Tibial artery (tissue), 4 donors: ENCODE data around the gene KNDC1.

Source experiments
- DNase-seq, 2 donors: peaks; one replicate each; pipeline ENCODE4 v3.0.0-alpha.2; 2019
- H3K27ac ChIP-seq, 2 donors: fragments of 200-600 bp; sonication (generic) in 1 of 2; 1 replicate in 1 of 2; 2 replicates in 1 of 2; pipeline ENCODE4 v1.5.1; 2018 to 2019; ENCODE audit warnings: mild to moderate bottlenecking in 1 of 2
- H3K27me3 ChIP-seq, 2 donors: fragments of 200-600 bp; sonication (generic) in 1 of 2; one replicate each; pipeline versions ENCODE4 v1.5.1 to v1.6.0; 2016 to 2019
- H3K36me3 ChIP-seq, 3 donors: fragments of 200-600 bp; sonication (generic) in 2 of 3; one replicate each; pipeline ENCODE4 v1.5.1; 2016 to 2019; ENCODE audit warnings: mild to moderate bottlenecking in 2 of 3
- H3K4me1 ChIP-seq, 4 donors: fragments of 200-600 bp; sonication (generic) in 2 of 4; 1 replicate in 3 of 4; 2 replicates in 1 of 4; pipeline ENCODE4 v1.5.1; 2016 to 2019
- H3K4me3 ChIP-seq, 2 donors: fragments of 200-600 bp; sonication (generic) in 1 of 2; 1 replicate in 1 of 2; 2 replicates in 1 of 2; pipeline ENCODE4 v1.5.1; 2018 to 2019; ENCODE audit warnings: mild to moderate bottlenecking in 2 of 2
- H3K9me3 ChIP-seq, 3 donors: fragments of 200-600 bp; sonication (generic) in 1 of 3; one replicate each; pipeline ENCODE4 v1.5.1; 2016 to 2019
- intact Hi-C: fragments of 100-400 bp; cut with DNase I; formaldehyde crosslinking; loops from one replicate; pipeline ENCODE4 v1.15.0; 2023; ENCODE audit warnings: low total_unique reads
- TF ChIP-seq, protein P1 (sequence below), 2 experiments: fragments of 200-600 bp in 1 of 2; fragments of 450-650 bp in 1 of 2; IDR thresholded peaks; one replicate each; pipeline ENCODE4 v1.5.1; 2017 to 2019; ENCODE audit warnings: antibody characterized with exemption in 2 of 2, mild to moderate bottlenecking in 1 of 2, moderate library complexity in 1 of 2

Gene KNDC1

DNA sequence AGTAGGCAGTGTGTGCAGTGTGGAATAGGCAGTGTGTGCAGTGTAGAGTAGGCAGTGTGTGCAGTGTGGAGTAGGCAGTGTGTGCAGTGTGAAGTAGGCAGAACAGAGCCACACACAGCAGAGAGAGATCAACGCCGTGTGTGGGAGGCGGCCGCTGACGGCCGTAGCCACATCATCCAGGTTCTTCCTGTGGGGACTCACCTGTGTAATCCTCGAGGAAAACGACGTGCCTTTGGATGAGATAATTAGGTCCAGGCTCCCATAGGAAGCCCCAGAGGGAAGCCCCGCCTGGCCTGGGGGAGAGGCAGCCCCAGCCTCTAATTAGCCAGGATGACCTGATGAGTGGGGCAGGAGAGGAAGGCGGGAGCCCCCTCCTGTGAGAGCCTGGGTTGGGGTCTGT is 25.4 kb downstream of the KNDC1 start:
- no peak for DNase-seq
- H3K27ac ChIP-seq, result no peak overlapping the region
- no peaks in the 10 kb centered on the region for H3K36me3 ChIP-seq
- peaks cover 0 to 58% of the 10 kb centered on the region in 2 donors for H3K27me3 ChIP-seq
- intact Hi-C loops, result no loop called here
- H3K4me1 ChIP-seq, result no peaks in the 10 kb centered on the region
- H3K9me3 ChIP-seq, result no peaks in the 10 kb centered on the region
- TF ChIP-seq, protein P1, sequence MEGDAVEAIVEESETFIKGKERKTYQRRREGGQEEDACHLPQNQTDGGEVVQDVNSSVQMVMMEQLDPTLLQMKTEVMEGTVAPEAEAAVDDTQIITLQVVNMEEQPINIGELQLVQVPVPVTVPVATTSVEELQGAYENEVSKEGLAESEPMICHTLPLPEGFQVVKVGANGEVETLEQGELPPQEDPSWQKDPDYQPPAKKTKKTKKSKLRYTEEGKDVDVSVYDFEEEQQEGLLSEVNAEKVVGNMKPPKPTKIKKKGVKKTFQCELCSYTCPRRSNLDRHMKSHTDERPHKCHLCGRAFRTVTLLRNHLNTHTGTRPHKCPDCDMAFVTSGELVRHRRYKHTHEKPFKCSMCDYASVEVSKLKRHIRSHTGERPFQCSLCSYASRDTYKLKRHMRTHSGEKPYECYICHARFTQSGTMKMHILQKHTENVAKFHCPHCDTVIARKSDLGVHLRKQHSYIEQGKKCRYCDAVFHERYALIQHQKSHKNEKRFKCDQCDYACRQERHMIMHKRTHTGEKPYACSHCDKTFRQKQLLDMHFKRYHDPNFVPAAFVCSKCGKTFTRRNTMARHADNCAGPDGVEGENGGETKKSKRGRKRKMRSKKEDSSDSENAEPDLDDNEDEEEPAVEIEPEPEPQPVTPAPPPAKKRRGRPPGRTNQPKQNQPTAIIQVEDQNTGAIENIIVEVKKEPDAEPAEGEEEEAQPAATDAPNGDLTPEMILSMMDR (IDR thresholded peaks at IDR 0.05), result no peak
- no peak overlapping the region for H3K4me3 ChIP-seq

DNA sequence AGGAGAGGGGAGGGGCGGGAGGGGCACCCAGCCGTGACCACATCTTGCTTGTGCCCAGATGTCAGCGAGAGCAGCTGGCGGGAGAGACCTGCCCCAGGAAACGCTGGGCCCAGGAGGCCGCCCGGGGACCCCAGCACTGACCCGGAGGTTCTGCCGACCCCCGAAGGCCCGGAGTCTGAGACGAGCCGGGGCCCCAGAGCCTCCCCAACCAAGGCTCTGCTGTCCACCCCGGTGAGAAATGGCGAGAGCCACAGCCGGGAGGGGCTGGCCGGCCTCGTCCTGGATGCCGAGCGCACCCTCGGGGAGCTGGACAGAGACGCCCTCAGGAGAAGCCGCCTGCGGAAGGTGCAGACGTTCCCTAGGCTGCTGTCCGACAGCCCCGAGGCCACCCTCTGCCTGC is 25.9 kb downstream of the KNDC1 start:
- H3K4me3 ChIP-seq, result no peak overlapping the region
- H3K9me3 ChIP-seq, result no peaks in the 10 kb centered on the region
- H3K4me1 ChIP-seq, result no peaks in the 10 kb centered on the region
- peaks cover 0 to 54% of the 10 kb centered on the region in 2 donors for H3K27me3 ChIP-seq
- TF ChIP-seq, protein P1 (IDR thresholded peaks at IDR 0.05), result no peak
- H3K27ac ChIP-seq, result no peak overlapping the region
- DNase-seq, result no peak
- H3K36me3 ChIP-seq, result no peaks in the 10 kb centered on the region
- intact Hi-C loops, result no loop called here

DNA sequence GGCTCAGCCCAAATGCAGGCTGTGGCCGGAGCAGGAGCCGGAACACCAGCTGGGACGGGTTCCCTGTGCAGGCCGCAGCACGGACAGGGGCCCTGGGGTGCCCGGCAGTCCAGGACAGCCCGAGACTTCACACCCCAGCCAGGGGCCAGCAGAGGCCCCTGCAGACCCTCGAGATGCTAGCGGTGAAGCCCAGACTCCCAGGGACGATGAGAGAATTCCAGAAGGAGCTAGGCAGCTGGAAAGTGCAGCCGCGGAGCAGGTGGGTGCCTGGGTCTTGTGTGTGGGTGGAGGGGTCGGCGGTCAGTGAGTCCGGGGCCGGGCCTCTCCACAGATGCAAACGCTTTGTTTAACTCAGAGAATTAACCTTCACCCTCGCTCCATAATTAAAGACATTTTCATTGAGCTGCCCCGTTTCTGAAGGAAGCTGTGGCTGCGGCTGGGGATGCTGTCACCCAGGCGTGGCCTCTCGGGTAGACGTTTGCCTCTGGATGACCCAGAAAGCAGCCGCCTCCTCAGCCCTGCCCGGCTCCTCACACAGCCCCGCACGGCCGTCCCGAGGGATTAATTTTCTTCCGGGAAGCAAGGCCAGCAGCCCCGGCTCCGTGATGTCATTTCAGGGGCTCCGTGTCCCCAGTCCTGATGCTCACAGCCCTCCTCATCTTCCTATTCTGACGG is 26.5 kb downstream of the KNDC1 start:
- Histone ChIP-seq H3K4me3 (no peak overlapping the region), H3K4me1 (no peaks in the 10 kb centered on the region), H3K27ac (no peak overlapping the region), H3K9me3 (peaks cover 0 to 4% (median under 1%) of the 10 kb centered on the region in 3 donors), H3K36me3 (no peaks in the 10 kb centered on the region), H3K27me3 (peaks cover 0 to 48% of the 10 kb centered on the region in 2 donors)
- no peak for DNase-seq
- TF ChIP-seq, protein P1 (IDR thresholded peaks at IDR 0.05), result no peak
- intact Hi-C loops, result no loop called here

DNA sequence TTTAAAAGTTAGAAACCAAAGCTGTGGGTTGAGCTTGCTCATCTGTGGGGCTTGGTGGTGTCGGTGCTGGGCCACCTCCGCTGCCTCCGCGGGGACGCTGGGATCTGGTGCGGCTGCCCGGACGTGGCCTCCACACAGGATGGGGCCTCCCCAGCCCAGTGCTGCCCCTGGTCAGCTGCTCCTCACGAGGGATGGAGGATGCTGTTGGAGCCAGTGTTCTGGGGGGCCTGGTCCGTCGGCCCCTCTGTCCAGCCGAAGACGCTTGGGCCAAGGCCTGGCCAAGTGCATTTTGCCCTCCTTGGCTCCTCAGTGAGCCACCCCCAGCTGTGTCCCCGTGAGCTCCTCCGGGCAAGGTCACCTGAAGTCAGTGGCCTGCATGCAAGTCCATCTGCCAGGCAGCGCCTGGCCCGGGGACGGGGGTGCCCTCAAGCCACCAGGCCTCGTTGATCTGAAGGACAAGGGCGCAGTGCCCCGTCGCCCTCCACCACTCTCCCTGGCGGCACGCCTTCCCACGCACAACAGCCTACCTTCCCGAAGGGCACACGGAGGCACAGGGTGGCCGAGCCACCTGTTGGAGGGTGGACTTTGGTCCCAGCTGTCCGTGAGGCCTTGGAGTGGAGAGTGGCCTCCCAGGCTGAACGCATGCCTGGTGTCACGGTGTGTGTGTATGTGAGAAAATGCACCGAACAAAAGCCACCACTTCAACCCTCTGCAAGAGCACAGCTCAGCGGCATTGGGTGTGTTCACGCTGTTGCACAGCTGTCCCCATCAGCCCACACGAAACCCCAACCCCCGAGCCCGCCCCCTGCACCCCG is 27.3 kb downstream of the KNDC1 start:
- peaks cover 0 to 7% (median 6%) of the 10 kb centered on the region in 3 donors for H3K9me3 ChIP-seq
- H3K27me3 ChIP-seq, result peaks cover 0 to 42% of the 10 kb centered on the region in 2 donors
- DNase-seq, result no peak
- H3K27ac ChIP-seq, result no peak overlapping the region
- no peaks in the 10 kb centered on the region for H3K4me1 ChIP-seq
- intact Hi-C loops, result no loop called here
- H3K4me3 ChIP-seq, result no peak overlapping the region
- no peaks in the 10 kb centered on the region for H3K36me3 ChIP-seq
- TF ChIP-seq, protein P1 (IDR thresholded peaks at IDR 0.05), result no peak

DNA sequence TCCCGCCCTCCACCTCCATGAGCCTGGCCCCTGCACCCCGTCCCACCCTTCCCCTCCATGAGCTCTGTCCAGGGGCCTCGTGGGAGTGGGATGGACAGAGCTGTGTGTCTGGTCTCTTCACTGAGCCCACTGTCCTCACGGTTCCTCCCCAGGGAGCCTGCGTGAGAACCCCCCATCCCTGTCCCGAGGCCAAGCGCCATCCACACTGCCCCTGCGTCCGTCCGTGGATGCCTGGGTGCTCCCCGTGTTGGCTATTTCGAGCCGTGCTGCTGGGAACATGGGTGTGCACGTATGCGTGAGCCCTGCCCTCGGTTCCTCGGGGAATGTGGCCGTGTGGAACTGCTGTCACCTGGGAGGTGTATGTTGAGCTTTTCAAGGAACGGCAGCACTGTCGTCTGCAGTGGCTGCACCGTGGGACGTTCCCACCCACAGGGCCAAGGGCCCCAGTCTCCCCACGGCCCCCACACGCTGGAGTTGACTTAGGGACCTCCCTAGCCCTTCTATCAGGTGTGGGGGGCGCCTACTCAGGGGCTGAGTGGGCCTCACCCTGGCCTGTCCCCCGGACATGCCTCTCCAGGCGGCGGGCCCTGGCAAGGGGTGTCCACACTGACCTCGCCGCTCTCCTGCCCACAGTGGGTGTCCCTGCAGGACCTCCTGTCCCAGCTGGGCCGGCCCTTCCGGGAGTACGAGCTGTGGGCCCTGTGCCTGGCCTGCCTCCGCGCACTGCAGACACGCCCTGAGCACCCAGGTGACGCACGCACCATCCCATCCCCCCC is 28.1 kb downstream of the KNDC1 start:
- intact Hi-C loops, result no loop called here
- TF ChIP-seq, protein P1 (IDR thresholded peaks at IDR 0.05), result no peak

More for the DNA sequence above, 28.1 kb downstream of the KNDC1 start:
- Histone ChIP-seq H3K4me3 (no peak overlapping the region), H3K9me3 (peaks cover 0 to 7% (median 6%) of the 10 kb centered on the region in 3 donors), H3K27me3 (peaks cover 0 to 41% of the 10 kb centered on the region in 2 donors), H3K27ac (no peak overlapping the region), H3K36me3 (no peaks in the 10 kb centered on the region), H3K4me1 (no peaks in the 10 kb centered on the region)
- DNase-seq, result no peak
